HUES6 (cell line): ENCODE results near the gene CD3G.

Source experiments
- H3K27ac ChIP-seq: 2 replicates; pipeline ENCODE4 v1.7.0; 2013; ENCODE audit warnings: low read depth, mild to moderate bottlenecking, low read length, inconsistent platforms
- H3K27me3 ChIP-seq: 2 replicates; pipeline ENCODE4 v1.6.1; 2013; ENCODE audit warnings: low read length; ENCODE audit not compliant: control insufficient read depth, insufficient read depth
- H3K36me3 ChIP-seq: 2 replicates; pipeline ENCODE4 v1.6.1; 2013; ENCODE audit warnings: low read length; ENCODE audit not compliant: control insufficient read depth, insufficient read depth
- H3K4me1 ChIP-seq: 2 replicates; pipeline ENCODE4 v1.6.1; 2013; ENCODE audit warnings: low read length; ENCODE audit not compliant: control insufficient read depth, insufficient read depth
- H3K4me3 ChIP-seq: 2 replicates; pipeline ENCODE4 v1.5.1; 2013; ENCODE audit warnings: low read depth, low read length
- H3K9ac ChIP-seq: one replicate; pipeline ENCODE4 v1.6.1; 2013; ENCODE audit warnings: mild to moderate bottlenecking, low read length
- H3K9me3 ChIP-seq: 2 replicates; pipeline ENCODE4 v1.6.1; 2013; ENCODE audit warnings: low read depth, low read length; ENCODE audit not compliant: control insufficient read depth, insufficient read depth

CD3G gene

DNA sequence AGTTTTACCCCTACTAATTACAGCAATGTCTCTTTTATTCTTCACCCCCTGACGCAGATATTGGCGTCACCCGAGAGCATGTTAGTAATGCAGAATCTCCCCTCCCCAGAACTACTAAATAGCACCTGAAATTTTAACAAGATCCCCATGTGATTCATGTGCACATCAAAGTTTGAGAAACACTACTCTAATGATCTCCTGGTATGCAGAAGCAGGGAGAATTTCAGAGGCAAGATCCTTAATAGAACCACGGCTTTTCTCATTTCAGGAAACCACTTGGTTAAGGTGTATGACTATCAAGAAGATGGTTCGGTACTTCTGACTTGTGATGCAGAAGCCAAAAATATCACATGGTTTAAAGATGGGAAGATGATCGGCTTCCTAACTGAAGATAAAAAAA is 5.3 kb downstream of the CD3G start:
- Histone ChIP-seq H3K9me3 (no peaks in the 10 kb centered on the region), H3K9ac (no peak overlapping the region), H3K36me3 (no peaks in the 10 kb centered on the region), H3K4me1 (0 out of 2 replicates have a peak, but pooled peaks cover 4% of the 10 kb centered on the region), H3K4me3 (no peak overlapping the region), H3K27me3 (peaks cover 39% of the 10 kb centered on the region), H3K27ac (no peak overlapping the region)

DNA sequence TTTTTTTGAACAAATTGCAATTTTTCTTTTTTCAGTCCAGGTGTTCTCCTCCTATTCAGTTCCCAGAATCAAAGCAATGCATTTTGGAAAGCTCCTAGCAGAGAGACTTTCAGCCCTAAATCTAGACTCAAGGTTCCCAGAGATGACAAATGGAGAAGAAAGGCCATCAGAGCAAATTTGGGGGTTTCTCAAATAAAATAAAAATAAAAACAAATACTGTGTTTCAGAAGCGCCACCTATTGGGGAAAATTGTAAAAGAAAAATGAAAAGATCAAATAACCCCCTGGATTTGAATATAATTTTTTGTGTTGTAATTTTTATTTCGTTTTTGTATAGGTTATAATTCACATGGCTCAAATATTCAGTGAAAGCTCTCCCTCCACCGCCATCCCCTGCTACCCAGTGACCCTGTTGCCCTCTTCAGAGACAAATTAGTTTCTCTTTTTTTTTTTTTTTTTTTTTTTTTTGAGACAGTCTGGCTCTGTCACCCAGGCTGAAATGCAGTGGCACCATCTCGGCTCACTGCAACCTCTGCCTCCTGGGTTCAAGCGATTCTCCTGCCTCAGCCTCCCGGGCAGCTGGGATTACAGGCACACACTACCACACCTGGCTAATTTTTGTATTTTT is 9.1 kb downstream of the CD3G start:
- peaks cover 28% of the 10 kb centered on the region for H3K27me3 ChIP-seq
- 0 out of 2 replicates have a peak, but pooled peaks cover 4% of the 10 kb centered on the region for H3K4me1 ChIP-seq
- no peaks in the 10 kb centered on the region for H3K36me3 ChIP-seq

DNA sequence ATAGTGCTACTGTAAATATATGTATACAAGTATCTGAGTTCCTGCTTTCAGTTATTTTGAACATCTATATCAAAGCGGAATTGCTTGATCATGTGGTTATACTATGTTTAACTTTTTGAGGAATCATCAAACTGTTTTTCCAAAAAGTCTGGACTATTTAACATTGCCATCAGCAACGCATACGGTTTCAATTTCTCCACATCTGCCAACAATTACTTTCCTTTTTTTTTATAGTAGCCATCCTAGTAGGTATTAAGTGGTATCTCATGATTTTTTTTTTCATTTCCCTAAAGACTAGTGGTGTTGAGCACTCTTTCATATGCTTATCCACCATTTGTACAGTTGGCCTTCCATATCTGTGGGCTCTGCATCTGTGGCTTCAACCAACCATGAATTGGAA is 13.9 kb downstream of the CD3G start:
- no peaks in the 10 kb centered on the region for H3K36me3 ChIP-seq
- H3K4me3 ChIP-seq, result no peak overlapping the region
- peaks cover 6% of the 10 kb centered on the region; the same call in 1 of the 2 replicates for H3K27me3 ChIP-seq
- no peak overlapping the region for H3K27ac ChIP-seq
- H3K9me3 ChIP-seq, result no peaks in the 10 kb centered on the region; the same call in 1 of the 2 replicates
- H3K9ac ChIP-seq, result no peak overlapping the region
- no peaks in the 10 kb centered on the region for H3K4me1 ChIP-seq

More for the DNA sequence above, 9.1 kb downstream of the CD3G start:
- Histone ChIP-seq H3K27ac (no peak overlapping the region), H3K9ac (no peak overlapping the region), H3K4me3 (no peak overlapping the region), H3K9me3 (no peaks in the 10 kb centered on the region; the same call in 1 of the 2 replicates)

DNA sequence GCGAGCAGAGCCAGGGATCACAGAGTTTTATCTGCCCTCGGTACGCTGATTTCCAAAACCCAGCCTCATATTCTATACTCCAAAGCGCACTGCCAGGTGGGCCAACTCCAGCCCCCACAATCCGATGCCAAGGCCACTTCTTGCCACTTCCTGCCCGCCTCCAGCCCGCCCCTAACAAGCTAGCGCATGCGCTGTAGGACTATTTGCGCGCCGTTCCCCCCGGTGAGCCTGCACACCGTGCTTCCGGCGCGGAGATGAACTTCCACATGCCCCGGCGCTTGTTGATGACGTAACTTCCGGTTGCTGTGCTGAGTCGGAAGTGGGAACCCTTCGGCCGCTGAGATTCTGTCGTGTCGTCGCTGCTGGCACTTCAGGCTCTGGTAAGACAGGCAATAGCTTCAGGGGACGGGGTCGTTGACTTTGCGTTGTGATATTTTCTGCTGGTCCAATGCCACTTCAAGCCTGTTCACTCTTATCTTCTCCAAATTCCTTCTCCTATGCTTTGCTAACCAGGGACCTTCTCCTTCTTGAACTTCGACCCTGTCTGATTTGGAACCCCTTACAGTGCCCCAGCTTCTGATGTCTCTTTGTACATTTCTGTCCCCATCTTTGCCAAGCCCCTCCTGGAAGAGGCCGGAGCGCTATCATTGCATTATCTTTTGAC is 15.3 kb downstream of the CD3G start, which contains the start of gene UBE4A:
UBE4A (plus strand) TSS at position 306 of the 664 bp plus-strand sequence. CDS start 5,481 bp downstream, outside the sequence.
- Histone ChIP-seq H3K4me1 (no peaks in the 10 kb centered on the region), H3K4me3 (peak within 1 kb of the TSS; percentile 91), H3K27me3 (peaks cover 6% of the 10 kb centered on the region; the same call in 1 of the 2 replicates), H3K9ac (peak within 1 kb of the TSS; percentile 83), H3K27ac (no peak within 1 kb of the TSS), H3K36me3 (no peaks in the 10 kb centered on the region), H3K9me3 (no peaks in the 10 kb centered on the region; the same call in 1 of the 2 replicates)

DNA sequence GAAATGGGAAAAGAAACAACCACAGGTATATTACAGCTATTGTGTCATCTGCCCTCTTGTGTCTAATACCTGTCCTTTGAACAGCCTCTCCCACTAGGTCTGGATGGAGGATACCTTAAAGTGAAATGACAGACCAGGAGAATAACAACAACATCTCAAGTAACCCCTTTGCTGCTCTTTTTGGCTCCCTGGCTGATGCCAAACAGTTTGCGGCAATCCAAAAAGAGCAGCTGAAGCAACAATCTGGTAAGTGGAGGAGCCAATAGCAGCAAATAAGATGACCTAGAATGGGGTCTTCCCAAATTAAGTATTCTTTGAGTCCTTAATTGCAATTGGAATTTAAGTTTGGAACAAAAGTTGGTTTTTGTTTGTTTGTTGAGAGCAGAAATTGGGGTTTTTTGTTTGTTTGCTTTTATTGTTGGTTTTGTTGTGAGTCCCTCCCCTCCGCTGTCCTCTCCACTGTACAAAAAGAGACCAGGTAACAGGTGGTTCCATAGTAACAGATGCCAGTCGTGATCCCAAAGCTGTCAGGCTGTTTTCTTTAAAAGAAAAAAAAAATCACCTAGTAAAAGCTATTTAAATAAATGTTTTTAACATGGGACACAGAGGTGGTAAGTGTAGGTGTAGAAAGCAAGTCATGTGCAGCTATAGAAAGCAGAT is 20.9 kb downstream of the CD3G start:
- Histone ChIP-seq H3K4me3 (no peak overlapping the region), H3K36me3 (peaks cover 38% of the 10 kb centered on the region), H3K9ac (no peak overlapping the region), H3K4me1 (no peaks in the 10 kb centered on the region), H3K9me3 (no peaks in the 10 kb centered on the region), H3K27me3 (no peaks in the 10 kb centered on the region), H3K27ac (no peak overlapping the region)

DNA sequence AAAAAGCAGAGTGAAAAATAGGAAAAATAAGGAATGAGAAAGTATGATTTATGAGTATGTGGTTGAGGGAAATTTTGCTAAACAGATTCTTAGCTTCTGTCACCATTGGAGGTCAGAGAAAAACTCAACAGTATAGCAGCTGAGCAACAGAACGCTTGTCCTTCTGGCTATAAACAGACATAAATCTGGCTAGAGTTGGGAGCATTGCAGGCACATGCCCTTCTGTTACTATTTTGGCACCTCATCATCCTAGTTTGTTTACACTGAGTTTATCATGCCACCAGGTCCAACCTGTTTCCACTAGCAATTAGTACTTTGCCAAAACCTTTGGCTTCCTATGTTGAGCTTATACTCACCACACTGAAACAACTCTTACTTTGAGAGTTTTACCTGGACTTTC is 22.1 kb downstream of the CD3G start:
- H3K9me3 ChIP-seq, result no peaks in the 10 kb centered on the region
- H3K27me3 ChIP-seq, result no peaks in the 10 kb centered on the region
- no peak overlapping the region for H3K27ac ChIP-seq
- no peak overlapping the region for H3K4me3 ChIP-seq
- no peak overlapping the region for H3K9ac ChIP-seq
- H3K36me3 ChIP-seq, result peaks cover 49% of the 10 kb centered on the region
- H3K4me1 ChIP-seq, result no peaks in the 10 kb centered on the region

DNA sequence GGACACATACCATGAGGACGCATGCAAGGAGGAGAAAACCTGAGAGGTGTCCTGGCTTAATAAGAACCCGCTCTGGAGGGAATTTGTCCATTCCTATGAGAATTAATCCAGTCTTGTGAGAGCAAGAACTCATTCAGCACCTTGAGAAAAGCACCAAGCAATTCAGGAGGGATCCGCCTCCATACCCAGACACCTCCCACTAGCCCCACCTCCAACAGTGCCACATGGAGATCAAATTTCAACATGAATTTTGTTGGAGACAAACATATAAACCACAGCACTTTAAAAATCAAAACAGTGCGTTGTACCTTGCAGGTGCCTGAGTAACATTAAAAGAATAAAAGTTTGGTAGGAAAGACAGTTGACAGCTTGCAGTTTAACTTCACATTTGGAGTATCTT is 26.6 kb downstream of the CD3G start:
- Histone ChIP-seq H3K27me3 (no peaks in the 10 kb centered on the region), H3K4me3 (no peak overlapping the region), H3K36me3 (peaks cover 80% of the 10 kb centered on the region), H3K4me1 (no peaks in the 10 kb centered on the region), H3K27ac (no peak overlapping the region), H3K9me3 (no peaks in the 10 kb centered on the region), H3K9ac (no peak overlapping the region)

DNA sequence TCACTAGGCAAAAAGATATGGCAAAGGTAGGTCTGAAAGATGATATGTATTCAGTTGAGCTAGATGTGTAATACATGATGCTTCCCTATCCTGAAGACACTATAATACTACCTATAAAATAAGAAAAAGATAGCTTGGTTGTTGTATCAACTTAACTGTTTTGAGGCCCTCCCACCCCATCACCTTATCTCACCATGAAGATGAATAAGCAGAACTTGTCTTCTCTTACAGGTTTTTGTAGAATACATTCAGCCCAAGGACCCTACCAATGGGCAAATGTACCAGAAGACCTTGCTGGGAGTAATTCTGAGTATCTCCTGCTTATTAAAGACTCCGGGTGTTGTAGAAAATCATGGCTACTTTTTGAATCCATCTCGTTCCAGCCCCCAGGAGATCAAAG is 29.1 kb downstream of the CD3G start:
- Histone ChIP-seq H3K27ac (no peak overlapping the region), H3K9me3 (no peaks in the 10 kb centered on the region), H3K9ac (no peak overlapping the region), H3K27me3 (no peaks in the 10 kb centered on the region), H3K4me3 (no peak overlapping the region), H3K4me1 (no peaks in the 10 kb centered on the region), H3K36me3 (peaks cover 86% of the 10 kb centered on the region)

DNA sequence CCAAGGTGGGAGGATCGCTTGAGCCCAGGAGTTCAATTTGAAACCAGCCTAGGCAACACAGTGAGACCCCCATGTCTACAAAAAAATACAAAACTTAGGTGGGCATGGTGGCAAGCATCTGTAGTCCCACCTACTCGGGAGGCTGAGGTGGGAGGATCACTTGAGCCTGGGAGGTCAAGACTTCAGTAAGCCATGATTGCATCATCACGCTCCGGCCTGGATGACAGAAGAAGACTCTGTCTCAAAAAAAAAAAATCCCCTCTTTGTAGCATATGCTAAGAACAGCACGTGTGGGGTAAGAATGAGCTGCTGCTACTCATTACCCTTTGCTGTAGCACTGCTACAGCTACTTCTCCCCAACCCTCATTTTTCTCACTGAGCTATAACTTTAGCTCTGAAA is 29.7 kb downstream of the CD3G start:
- Histone ChIP-seq H3K4me1 (no peaks in the 10 kb centered on the region), H3K9ac (no peak overlapping the region), H3K27ac (no peak overlapping the region), H3K4me3 (no peak overlapping the region), H3K27me3 (no peaks in the 10 kb centered on the region), H3K9me3 (no peaks in the 10 kb centered on the region), H3K36me3 (peaks cover 86% of the 10 kb centered on the region)

DNA sequence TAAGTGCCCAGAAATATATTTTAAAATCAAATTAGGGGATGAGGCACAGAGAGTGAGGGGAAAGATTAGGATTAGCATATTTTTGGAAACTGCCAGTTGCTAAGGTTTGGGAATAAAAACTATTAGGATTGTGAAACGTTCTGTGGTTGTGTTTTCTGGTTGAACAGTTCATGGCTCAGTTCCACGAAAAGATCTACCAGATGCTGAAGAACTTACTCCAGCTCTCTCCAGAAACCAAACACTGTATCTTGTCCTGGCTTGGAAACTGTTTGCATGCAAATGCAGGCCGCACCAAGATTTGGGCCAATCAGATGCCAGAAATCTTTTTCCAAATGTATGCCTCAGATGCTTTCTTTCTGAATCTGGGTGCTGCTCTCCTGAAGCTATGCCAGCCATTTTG is 30.6 kb downstream of the CD3G start:
- no peak overlapping the region for H3K27ac ChIP-seq
- H3K27me3 ChIP-seq, result no peaks in the 10 kb centered on the region
- H3K9ac ChIP-seq, result no peak overlapping the region
- H3K4me1 ChIP-seq, result no peaks in the 10 kb centered on the region
- peaks cover 86% of the 10 kb centered on the region for H3K36me3 ChIP-seq
- H3K9me3 ChIP-seq, result no peaks in the 10 kb centered on the region
- no peak overlapping the region for H3K4me3 ChIP-seq

DNA sequence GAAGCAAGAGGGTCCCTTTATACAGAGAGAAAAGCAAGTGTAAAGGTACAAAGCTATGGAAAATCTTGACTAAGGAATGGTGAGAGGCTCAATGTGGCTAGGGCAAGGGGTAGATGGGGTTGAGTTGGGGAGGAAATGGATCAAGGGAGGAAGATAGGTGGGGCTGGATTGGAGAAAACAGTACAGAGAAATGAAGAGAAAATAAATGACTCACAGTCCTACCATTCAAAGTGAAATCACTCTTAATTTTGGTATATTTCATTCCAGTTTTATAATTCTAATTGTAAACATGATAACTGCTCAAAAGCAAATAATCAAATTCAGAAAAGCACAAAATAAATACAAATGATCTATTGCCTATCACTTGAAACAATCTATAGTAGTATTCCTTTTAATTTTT is 31.8 kb downstream of the CD3G start:
- H3K36me3 ChIP-seq, result peaks cover 86% of the 10 kb centered on the region
- no peak overlapping the region for H3K4me3 ChIP-seq
- H3K4me1 ChIP-seq, result no peaks in the 10 kb centered on the region
- no peaks in the 10 kb centered on the region for H3K27me3 ChIP-seq
- H3K27ac ChIP-seq, result no peak overlapping the region
- no peak overlapping the region for H3K9ac ChIP-seq
- H3K9me3 ChIP-seq, result no peaks in the 10 kb centered on the region
